HTERT RPE-1 (cell line): Measurements from ENCODE around the gene PAQR5.

ENCODE experiments used
- in situ Hi-C: fragments of 300-500 bp; cut with MboI; formaldehyde crosslinking; loops from 4 replicates; pipeline ENCODE4 v1.14.3; 2020; ENCODE audit warnings: low sequenced_read_pairs

PAQR5 gene

DNA sequence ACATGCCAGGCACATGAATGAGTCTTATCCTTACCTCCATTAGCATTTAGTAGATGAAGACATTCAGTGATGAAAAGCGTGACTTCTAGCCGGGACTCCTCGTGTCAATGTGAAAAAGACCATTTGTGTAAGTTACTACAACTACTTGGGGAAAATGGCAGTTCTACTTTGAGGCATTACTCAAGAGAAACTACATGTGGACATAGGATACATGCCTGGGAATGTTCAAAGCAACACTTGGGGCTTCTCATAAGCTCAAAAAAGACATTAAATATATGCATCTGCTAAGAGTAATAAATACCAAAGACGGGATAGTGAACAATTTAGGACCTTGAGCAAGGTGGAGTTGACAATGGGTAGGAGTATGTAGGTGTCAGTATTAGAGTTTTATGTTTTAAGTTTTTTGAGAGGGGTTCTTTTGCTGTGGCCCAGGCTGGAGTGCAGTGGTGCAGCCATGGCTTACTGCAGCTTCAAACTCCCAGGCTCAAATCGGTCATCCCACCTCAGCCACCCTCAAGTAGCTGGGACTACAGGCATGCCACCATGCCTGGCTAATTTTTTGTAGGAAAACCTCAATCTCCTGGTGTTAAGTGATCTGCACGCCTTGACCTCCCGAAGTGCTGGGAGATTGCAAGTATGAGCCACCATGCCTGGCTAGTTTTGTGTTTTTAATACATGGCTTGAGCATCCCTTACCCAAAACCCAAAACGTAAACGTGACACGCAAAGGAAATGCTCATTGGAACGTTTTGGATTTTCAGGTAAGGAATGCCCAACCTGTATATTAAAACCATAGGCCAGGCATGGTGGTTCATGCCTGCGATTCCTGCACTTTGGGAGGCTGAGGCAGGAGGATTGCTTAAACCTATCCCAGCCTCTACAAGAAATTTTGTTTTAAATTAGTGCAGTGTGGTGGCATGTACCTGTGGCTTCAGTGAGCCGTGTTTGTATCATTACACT lies 157.8 kb downstream of the PAQR5 start:
- in situ Hi-C loops, result no loop called here
